GM18505 (cell line): Measurements from ENCODE around the gene FMN1.

ENCODE experiments used
- ATAC-seq: cut with Tn5 transposase; IDR thresholded peaks from one replicate; pipeline ENCODE4 v1.9.1; 2021; ENCODE audit not compliant: unreplicated experiment
- POLR2A ChIP-seq: IDR thresholded peaks from 4 replicates; pipeline ENCODE4 v1.6.1; 2011; ENCODE audit warnings: borderline replicate concordance; ENCODE audit not compliant: insufficient read depth, insufficient read length; ENCODE audit errors: extremely low read depth

FMN1 gene

DNA sequence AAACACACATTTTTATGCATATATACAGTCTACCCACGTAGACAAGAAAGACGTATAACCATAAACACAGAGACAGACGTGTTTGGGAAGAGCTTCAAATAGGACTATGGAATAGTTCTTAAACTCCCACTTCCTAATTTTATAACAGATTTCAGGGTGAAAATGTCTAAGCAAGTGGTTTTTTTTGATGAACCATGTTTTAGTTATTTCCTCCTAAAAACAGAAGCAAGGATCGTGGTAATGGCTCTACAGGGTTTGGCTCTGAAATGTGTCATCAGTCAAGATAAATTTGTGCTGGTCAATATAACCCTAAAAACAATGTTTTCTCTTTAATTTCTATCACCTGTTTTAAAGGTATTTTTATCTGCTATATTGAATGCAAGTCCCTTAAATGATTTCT, 58.2 kb downstream of the FMN1 start:
- no peak for ATAC-seq
- no peak for TF ChIP-seq POLR2A

DNA sequence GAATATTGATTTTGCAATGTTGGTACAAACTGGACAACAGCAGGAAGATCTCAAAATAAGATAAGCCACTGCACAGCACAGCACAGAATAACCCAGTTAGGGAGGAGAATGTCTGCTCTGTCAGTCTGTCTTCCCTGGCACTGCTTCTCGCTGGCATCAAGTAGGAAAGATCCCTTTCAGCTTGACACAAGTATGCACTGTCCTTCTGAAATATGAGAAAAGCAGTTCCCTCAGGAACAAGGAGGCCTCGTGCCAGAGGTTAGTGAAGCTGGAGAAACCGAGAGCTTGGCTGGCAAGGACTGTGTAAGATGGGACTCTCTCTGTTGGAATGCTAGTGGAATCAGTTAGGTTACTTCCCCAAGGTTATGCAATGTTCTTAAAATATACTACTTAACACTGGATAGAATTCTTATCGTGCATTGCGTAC, 59.1 kb downstream of the FMN1 start:
- ATAC-seq: no peak

GRCh38 chr15:33132722-33133345, 61.7 kb downstream of the FMN1 start:
- no peak for TF ChIP-seq POLR2A
- ATAC-seq: no peak

More for the DNA sequence above, 59.1 kb downstream of the FMN1 start:
- TF ChIP-seq POLR2A: no peak

GRCh38 chr15:33132233-33132580, 62.3 kb downstream of the FMN1 start:
- ATAC-seq: no peak
- no peak for TF ChIP-seq POLR2A

GRCh38 chr15:33131552-33132232, 62.8 kb downstream of the FMN1 start:
- no peak for TF ChIP-seq POLR2A
- ATAC-seq: no peak

DNA sequence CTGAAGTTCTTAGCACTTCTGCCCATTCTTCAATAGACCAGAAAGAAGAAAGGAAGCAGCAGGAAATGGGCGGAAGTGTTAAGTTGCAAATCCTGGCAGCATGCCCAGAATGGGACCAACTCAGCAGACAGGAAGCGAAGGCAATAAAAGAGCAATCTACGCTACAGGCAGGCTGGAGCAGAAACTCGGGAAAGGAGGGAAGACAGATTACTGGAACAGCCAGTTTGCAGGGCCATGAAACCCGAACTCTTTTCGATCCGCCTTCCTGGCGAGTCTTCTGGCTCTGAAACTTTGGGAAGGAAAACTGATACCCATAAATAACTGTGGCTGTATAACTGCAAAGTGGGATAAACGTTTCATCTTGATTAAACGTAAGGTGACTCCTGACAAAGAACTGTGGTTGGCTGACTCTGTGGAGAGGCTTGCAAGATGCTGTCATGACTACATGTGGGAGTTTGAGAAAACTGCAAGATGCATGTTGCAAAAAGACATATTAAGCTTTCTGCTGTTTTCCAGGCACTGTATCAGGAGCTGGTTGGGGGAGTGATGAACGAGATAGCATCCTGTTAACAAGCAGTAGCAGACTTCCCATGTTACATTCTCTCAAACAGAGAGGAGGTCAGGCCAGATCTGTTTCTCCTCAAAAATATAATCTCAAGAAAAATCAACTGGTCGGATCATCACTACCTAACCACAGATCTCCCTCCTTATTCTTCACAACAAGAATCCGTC, 67.8 kb downstream of the FMN1 start:
- ATAC-seq: no peak
- no peak for TF ChIP-seq POLR2A

DNA sequence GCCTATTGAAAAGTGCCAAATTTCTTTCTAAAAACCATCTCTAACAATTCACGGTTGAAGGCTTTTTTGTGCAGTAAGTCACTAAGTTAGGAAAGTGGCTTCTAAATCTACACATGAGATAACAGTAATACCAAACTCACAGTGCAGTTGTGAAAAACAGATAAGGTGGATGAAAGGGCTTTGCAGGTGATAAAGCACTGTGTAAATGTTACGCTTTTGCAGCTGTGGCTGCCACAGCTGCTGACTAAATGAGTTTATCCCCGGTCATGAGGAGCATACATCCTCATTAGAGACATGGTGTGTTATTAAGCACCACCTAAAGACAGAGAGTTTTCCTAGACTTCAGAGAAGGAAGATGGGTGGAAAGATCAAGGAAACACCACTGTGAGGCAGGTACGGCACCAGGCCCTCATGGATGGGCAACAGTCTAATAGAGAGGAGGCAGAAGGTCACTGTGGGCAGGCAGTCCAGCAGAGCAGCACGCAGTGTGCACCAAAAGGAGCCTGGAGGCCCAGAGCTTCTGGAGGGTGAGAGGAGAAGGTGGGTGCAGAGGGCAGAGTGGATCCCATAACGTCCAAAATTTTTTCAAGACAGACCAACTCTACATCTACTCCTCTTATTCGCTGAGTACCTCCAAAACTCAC, 68.5 kb downstream of the FMN1 start:
- ATAC-seq: no peak
- no peak for TF ChIP-seq POLR2A

DNA sequence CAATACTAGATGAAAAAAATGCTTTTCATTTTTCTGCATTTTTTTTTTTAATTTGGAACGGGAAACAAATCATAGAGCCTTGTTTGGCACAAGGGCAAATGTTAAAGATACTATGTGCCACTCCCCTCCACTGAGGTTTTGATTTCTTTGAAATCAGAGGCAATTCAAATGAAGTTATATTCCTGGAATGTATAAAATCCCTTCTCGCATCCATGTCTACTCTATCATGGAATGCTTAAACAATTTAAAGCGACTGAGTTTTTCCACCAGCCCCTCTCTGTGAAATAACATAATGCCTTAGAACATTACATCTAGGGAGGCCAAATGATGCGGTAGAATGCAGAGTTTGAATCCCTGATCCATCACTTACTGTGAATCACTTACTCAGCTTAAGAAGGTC, 69.7 kb downstream of the FMN1 start:
- TF ChIP-seq POLR2A: no peak
- no peak for ATAC-seq

DNA sequence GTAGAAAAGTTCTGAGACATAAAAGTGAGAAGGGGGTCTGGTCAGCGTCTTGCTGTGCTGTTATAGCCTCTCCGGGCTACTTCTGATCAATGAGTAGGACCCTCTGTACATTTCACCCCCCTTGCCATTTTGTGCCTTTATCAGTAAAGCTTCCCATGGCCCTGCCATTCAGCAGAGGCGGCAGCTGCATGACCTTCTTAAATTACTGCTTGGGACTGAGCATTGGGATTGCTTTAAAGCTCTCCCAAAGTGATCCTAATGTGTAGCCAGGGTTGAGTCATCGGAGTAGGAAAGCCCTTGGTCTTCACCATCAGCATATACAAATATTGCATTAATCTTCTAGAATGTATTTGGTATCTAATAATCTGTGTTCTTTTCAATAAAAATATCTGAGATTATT, 70.2 kb downstream of the FMN1 start:
- no peak for TF ChIP-seq POLR2A
- no peak for ATAC-seq

DNA sequence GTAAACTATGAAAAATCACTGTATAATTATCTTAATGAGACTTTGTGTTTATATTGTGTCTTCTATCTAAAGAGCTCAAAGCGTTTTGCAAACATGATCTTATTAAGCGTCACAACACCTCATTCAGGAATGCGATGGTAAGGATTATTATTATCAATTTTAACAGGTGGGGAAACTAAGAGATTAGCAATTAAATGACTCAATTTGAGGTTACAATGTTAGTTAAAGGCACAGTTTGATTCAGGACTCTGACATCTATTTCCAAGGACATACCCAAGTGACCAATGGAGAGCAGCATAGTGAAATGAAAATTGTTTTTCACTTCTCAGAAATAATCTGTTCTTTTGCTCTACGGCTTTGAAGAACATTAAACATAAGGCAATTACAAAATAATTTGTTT, 74.6 kb downstream of the FMN1 start:
- TF ChIP-seq POLR2A: no peak
- ATAC-seq: no peak

DNA sequence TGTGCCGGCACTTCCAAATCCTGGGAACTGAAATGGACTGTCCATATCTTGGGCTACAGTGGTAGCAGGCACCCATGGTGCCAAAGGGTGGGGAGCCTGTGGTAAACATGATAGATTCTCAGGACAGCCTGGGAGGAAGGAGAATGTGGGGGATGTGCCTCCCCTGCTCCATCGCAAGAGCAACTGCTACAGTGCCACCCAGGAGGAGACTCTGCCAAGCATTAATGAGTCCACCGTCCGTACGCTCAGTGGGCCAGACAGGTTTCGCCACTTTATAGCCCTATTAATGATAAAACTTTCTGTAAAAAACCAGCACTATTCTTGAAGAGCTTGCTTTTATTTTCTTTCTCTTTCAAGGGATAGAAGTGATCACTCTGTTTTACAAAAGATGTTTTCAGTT, 75.2 kb downstream of the FMN1 start:
- ATAC-seq: no peak
- TF ChIP-seq POLR2A: no peak

DNA sequence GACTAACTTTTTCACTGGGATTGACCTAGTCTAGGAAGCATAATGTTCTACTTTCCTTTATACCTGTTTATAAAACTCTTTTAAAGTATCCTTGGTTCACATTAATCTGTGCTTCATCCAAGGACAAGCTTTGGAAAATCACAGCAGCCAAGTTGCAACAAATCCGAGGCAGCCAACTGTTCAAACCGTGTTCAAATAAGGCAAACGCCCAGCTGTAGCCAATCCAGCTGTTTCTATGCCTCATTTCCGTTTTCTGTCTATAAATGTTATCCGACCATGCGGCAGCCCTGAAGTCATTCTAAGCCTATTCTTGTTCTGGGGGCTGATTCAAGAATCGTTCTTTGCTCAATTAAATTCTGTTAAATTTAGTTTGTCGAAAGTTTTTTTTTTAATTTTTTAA, 78.3 kb downstream of the FMN1 start:
- ATAC-seq: no peak

DNA sequence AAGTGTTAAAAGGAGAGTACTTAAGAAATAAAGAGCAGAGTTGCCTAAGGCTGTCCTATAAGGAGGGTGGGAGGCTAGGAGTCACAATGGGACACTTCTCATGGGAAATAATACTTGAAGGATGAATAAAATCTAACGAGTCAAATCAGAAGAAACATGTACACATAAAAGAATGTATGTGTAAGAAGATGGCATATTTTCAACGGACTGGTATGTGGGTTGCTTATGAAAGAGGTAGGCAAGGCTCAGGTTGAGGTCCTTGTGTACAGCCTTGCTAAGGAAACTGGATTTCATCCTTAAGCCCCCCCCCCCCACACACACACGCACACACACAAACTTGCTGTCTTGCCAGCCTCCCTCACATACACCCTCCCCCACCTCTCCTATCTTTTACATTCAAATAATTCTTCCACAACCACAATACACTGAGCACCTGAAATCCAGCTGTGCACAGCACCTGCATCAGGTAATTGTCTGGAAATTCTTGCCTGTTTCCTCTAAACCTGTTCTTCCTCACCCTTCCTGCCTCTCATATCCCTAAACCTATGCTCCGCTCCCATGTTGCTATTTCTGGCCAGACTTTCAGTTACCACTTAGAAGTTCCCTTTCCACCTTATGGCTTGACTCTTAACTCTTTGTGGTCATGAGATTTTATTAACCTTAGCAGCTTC, 79.2 kb downstream of the FMN1 start:
- no peak for TF ChIP-seq POLR2A
- ATAC-seq: no peak

More for the DNA sequence above, 78.3 kb downstream of the FMN1 start:
- TF ChIP-seq POLR2A: no peak
